ENCODE measurements around the gene MAPT.

- TF ChIP-seq, protein P1, sequence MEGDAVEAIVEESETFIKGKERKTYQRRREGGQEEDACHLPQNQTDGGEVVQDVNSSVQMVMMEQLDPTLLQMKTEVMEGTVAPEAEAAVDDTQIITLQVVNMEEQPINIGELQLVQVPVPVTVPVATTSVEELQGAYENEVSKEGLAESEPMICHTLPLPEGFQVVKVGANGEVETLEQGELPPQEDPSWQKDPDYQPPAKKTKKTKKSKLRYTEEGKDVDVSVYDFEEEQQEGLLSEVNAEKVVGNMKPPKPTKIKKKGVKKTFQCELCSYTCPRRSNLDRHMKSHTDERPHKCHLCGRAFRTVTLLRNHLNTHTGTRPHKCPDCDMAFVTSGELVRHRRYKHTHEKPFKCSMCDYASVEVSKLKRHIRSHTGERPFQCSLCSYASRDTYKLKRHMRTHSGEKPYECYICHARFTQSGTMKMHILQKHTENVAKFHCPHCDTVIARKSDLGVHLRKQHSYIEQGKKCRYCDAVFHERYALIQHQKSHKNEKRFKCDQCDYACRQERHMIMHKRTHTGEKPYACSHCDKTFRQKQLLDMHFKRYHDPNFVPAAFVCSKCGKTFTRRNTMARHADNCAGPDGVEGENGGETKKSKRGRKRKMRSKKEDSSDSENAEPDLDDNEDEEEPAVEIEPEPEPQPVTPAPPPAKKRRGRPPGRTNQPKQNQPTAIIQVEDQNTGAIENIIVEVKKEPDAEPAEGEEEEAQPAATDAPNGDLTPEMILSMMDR (IDR thresholded peaks at IDR 0.05; ENCODE audit: low read length): no peak
- TF ChIP-seq EZH2 (optimal IDR thresholded peaks at IDR 0.05; ENCODE audit: low read depth, low read length): no peak
Measured at GRCh38 chr17:45991341-45991740, 97.0 kb downstream of the MAPT start.
